SK-N-SH (cell line): Measurements from ENCODE around the gene SYNPR. TPM values are rescaled to one million over a fixed set of nuclear protein-coding genes. Genes with fewer than 3 reads are reported as not detected.

ENCODE experiments used
- CTCF ChIA-PET: fragments of 300-600, 350-600 bp; formaldehyde crosslinking; extraction: SDS; loops from one replicate; lab custom pipeline; 2021; lab: Yijun Ruan, JAX
- POLR2A ChIA-PET: fragments of 350-600 bp; sonication (Branson Sonifier 250); formaldehyde crosslinking; extraction: SDS; loops from one replicate; lab custom pipeline; 2020; ENCODE audit warnings: antibody characterized with exemption, inconsistent platforms; lab: Yijun Ruan, JAX
- DNase-seq: peaks from one replicate; pipeline ENCODE4 v3.0.0; 2012
- H2AFZ ChIP-seq: fragments of 200-600 bp; sonication (generic); 2 replicates; pipeline ENCODE4 v1.8.1; 2016; ENCODE audit warnings: antibody characterized with exemption, mild to moderate bottlenecking, low read depth
- H3F3A ChIP-seq: fragments of 200-600 bp; sonication (generic); replicated peaks from 2 replicates; pipeline ENCODE3; 2016; ENCODE audit warnings: antibody characterized with exemption, mild to moderate bottlenecking; ENCODE audit not compliant: insufficient read depth
- H3K27ac ChIP-seq, 2 experiments: fragments of 200-500 bp in 1 of 2; fragments of 200-600 bp in 1 of 2; sonication (Bioruptor generic) in 1 of 2; sonication (generic), shearing (Covaris generic) in 1 of 2; 2 replicates each; pipeline versions ENCODE4 v1.5.1 to v1.6.1; 2014 to 2016; ENCODE audit warnings: low read depth in 2 of 2, inconsistent platforms in 1 of 2, low read length in 1 of 2, mild to moderate bottlenecking in 1 of 2, mixed read lengths in 1 of 2
- H3K27me3 ChIP-seq: fragments of 200-600 bp; sonication (generic), shearing (Covaris generic); 2 replicates; pipeline ENCODE4 v1.6.1; 2016; ENCODE audit warnings: mixed run types; ENCODE audit not compliant: insufficient read depth
- H3K36me3 ChIP-seq, 2 experiments: fragments of 200-500 bp in 1 of 2; fragments of 200-600 bp in 1 of 2; sonication (Bioruptor generic) in 1 of 2; sonication (generic) in 1 of 2; replicated peaks in 1 of 2; 2 replicates each; pipeline versions ENCODE3 to v1.5.1; 2014 to 2016; ENCODE audit warnings: low read length in 1 of 2, mild to moderate bottlenecking in 1 of 2; ENCODE audit not compliant: insufficient read depth in 2 of 2, control insufficient read depth in 1 of 2
- H3K4me1 ChIP-seq, 2 experiments: fragments of 200-500 bp in 1 of 2; fragments of 200-600 bp in 1 of 2; sonication (Bioruptor generic) in 1 of 2; sonication (generic), shearing (Covaris generic) in 1 of 2; 2 replicates each; pipeline versions ENCODE4 v1.5.1 to v1.6.1; 2014 to 2016; ENCODE audit warnings: low read depth in 1 of 2, low read length in 1 of 2, mixed run types in 1 of 2; ENCODE audit not compliant: insufficient read depth in 2 of 2, control insufficient read depth in 1 of 2
- H3K4me2 ChIP-seq: fragments of 200-600 bp; sonication (generic), shearing (Covaris generic); 2 replicates; pipeline ENCODE4 v1.6.1; 2017; ENCODE audit warnings: mixed run types
- H3K4me3 ChIP-seq, 2 experiments: fragments of 200-500 bp in 1 of 2; fragments of 200-600 bp in 1 of 2; sonication (Bioruptor generic) in 1 of 2; sonication (generic), shearing (Covaris generic) in 1 of 2; 2 replicates each; pipeline versions ENCODE4 v1.5.1 to v1.8.1; 2014 to 2016; ENCODE audit warnings: low read depth in 2 of 2, inconsistent platforms in 1 of 2, low read length in 1 of 2, mild to moderate bottlenecking in 1 of 2, mixed read lengths in 1 of 2, moderate library complexity in 1 of 2
- H3K79me2 ChIP-seq: fragments of 200-600 bp; sonication (generic); 2 replicates; pipeline ENCODE4 v1.8.1; 2017; ENCODE audit warnings: mild to moderate bottlenecking; ENCODE audit not compliant: insufficient read depth
- H3K9ac ChIP-seq: fragments of 200-600 bp; sonication (generic); 2 replicates; pipeline ENCODE4 v1.6.1; 2017; ENCODE audit warnings: mixed run types
- H3K9me2 ChIP-seq: fragments of 200-600 bp; sonication (generic); 2 replicates; pipeline ENCODE4 v1.6.1; 2017; ENCODE audit warnings: mixed run types
- H3K9me3 ChIP-seq: fragments of 200-600 bp; sonication (generic); 2 replicates; pipeline ENCODE4 v1.6.1; 2017; ENCODE audit warnings: mixed run types, mild to moderate bottlenecking, moderate library complexity
- H4K20me1 ChIP-seq: fragments of 200-600 bp; sonication (generic); 2 replicates; pipeline ENCODE4 v1.6.1; 2017; ENCODE audit warnings: mild to moderate bottlenecking, mixed run types; ENCODE audit not compliant: insufficient read depth
- EZH2phosphoT487 ChIP-seq: fragments of 200-600 bp; sonication (generic); IDR thresholded peaks from 2 replicates; pipeline ENCODE4 v1.6.1; 2017; ENCODE audit warnings: low read depth, mixed run types, mild to moderate bottlenecking, antibody characterized with exemption, moderate library complexity, borderline replicate concordance
- MXI1 ChIP-seq: IDR thresholded peaks from 2 replicates; pipeline ENCODE4 v1.6.1; 2012; ENCODE audit warnings: mild to moderate bottlenecking, low read depth, low read length, improper control_type of control experiment
- NRF1 ChIP-seq: IDR thresholded peaks from 2 replicates; pipeline ENCODE4 v1.6.1; 2012; ENCODE audit warnings: low read depth, mild to moderate bottlenecking, low read length
- RFX5 ChIP-seq: IDR thresholded peaks from 2 replicates; pipeline ENCODE4 v1.6.1; 2012; ENCODE audit warnings: mild to moderate bottlenecking, improper control_type of control experiment, low read length
- SMC3 ChIP-seq: IDR thresholded peaks from 2 replicates; pipeline ENCODE4 v1.6.1; 2012; ENCODE audit warnings: low read depth, low read length, improper control_type of control experiment
- TAF1 ChIP-seq: IDR thresholded peaks from 2 replicates; pipeline ENCODE4 v1.6.1; 2012; ENCODE audit warnings: low read depth, mild to moderate bottlenecking, low read length, moderate library complexity, borderline replicate concordance
- USF2 ChIP-seq: fragments of 150-350 bp; IDR thresholded peaks from 2 replicates; pipeline ENCODE4 v1.6.1; 2017; ENCODE audit warnings: antibody characterized with exemption, low read length, low read depth, borderline replicate concordance
- ZBTB33 ChIP-seq: IDR thresholded peaks from 2 replicates; pipeline ENCODE4 v1.4.0; 2012; ENCODE audit warnings: low read depth, borderline replicate concordance
- WGBS: methylation state at CpG from one replicate; pipeline ENCODE4 v1.1.6; 2017; ENCODE audit warnings: low lambda C conversion rate; 5-methylcytosine and 5-hydroxymethylcytosine counted together
- polyA plus RNA-seq, 3 experiments: library from polyadenylated mRNA; depleted of rRNA; stranded (reverse); fragments of >200 nt; gene quantifications; 2 replicates each; pipeline ENCODE4 v1.2.3, GENCODE V29; 2012
- TF ChIP-seq, protein P1 (sequence below): IDR thresholded peaks from 2 replicates; pipeline ENCODE4 v1.4.0; 2012; ENCODE audit warnings: low read depth

The SYNPR gene
- polyA plus RNA-seq, 1 of the 3 experiments (the other 2 are of a cell fraction), result not detected

DNA sequence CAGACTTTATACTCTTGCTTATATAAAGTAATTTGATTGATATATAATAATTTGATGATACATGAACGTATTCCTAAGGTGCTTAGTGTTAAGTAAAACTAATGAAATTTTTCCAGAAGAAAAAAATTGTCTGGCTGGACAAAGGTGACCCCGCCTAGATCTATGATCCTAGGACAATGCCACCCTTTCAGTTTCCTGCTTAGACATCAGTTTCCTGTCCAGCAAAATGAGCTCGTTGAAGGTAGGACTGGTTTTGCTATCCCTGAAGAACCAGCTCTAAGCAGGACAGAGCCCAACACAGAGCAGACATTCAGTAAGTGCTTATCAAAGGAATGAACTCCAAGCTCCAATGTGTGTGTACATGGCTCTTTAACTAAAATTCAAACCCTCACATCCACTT lies 293.6 kb downstream of the SYNPR start (continued):
- TF ChIP-seq, protein P1, sequence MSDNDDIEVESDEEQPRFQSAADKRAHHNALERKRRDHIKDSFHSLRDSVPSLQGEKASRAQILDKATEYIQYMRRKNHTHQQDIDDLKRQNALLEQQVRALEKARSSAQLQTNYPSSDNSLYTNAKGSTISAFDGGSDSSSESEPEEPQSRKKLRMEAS, result no peak
- TF ChIP-seq MXI1, result no peak
- TF ChIP-seq, all 33 proteins: peak for 0

DNA sequence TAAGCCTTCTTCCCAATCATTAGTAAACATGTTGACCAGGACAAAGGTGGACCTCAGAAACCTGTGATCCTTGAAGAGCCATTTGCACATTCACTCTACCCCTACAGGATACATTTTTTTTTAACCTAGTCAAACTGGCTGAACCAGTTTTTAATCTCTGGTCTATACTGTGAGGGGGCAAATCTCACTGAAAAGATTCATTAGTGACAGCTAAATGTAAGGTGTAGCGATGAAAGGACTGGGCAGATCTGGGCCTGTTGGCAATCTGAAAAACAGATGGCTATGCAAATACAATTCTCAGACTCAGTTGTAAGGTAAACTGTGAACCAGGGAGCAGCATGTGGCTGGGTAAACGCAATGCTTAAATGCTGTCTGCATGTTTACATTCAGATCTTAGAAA lies 298.7 kb downstream of the SYNPR start:
- H3K4me2 ChIP-seq, result no peak overlapping the region
- WGBS, result 59% methylated on average over 2 of the region's 2 CpGs
- DNase-seq, result no peak
- TF ChIP-seq MXI1, result no peak
- TF ChIP-seq EZH2phosphoT487, result no peak
- no peak for TF ChIP-seq RFX5
- TF ChIP-seq SMC3, result no peak
- no peak for TF ChIP-seq TAF1
- TF ChIP-seq ZBTB33, result no peak
- no peaks in the 10 kb centered on the region for H4K20me1 ChIP-seq
- no peaks in the 10 kb centered on the region for H3K4me1 ChIP-seq
- no peaks in the 10 kb centered on the region for H3K27me3 ChIP-seq
- H3K79me2 ChIP-seq, result no peaks in the 10 kb centered on the region
- no peaks in the 10 kb centered on the region for H3K9me2 ChIP-seq
- POLR2A ChIA-PET, result no interaction called here
- H3K27ac ChIP-seq, result no peak overlapping the region
- H3K9ac ChIP-seq, result no peak overlapping the region
- H3K4me3 ChIP-seq, result no peak overlapping the region
- CTCF ChIA-PET, result no interaction called here
- no peaks in the 10 kb centered on the region for H3K36me3 ChIP-seq
- H3K9me3 ChIP-seq, result no peaks in the 10 kb centered on the region
- H3F3A ChIP-seq, result no peaks in the 10 kb centered on the region
- H2AFZ ChIP-seq, result no peak overlapping the region

GRCh38 chr3:63578858-63579257 lies 300.8 kb downstream of the SYNPR start:
- DNase-seq, result no peak
- no peak overlapping the region for H3K4me3 ChIP-seq
- H3K9me2 ChIP-seq, result no peaks in the 10 kb centered on the region
- no peak for TF ChIP-seq NRF1
- TF ChIP-seq MXI1, result no peak
- TF ChIP-seq USF2, result no peak
- H3K36me3 ChIP-seq, result no peaks in the 10 kb centered on the region
- H3K4me1 ChIP-seq, result no peaks in the 10 kb centered on the region
- no peaks in the 10 kb centered on the region for H4K20me1 ChIP-seq
- ChIA-PET CTCF (no interaction called here), POLR2A (no interaction called here)
- no peaks in the 10 kb centered on the region for H3F3A ChIP-seq
- no peak overlapping the region for H3K9ac ChIP-seq
- 38% methylated on average over 2 of the region's 2 CpGs for WGBS
- H3K4me2 ChIP-seq, result no peak overlapping the region
- H3K27ac ChIP-seq, result no peak overlapping the region
- H3K27me3 ChIP-seq, result no peaks in the 10 kb centered on the region
- H3K9me3 ChIP-seq, result no peaks in the 10 kb centered on the region
- H2AFZ ChIP-seq, result no peak overlapping the region
- no peaks in the 10 kb centered on the region for H3K79me2 ChIP-seq
